ENCODE measurements around the gene LCT.
"Not testable (repeated sequence)": the region's sequence is repeated elsewhere in the genome, so short reads cannot be mapped to it uniquely, and the experiment has no call there.

LCT gene

GRCh38 chr2:135797497-135798274 is 39.3 kb downstream of the LCT start:
- peak; percentile 36 for DNase-seq (ENCODE audit: low read depth)

GRCh38 chr2:135796606-135797005 is 40.4 kb downstream of the LCT start:
- DNase-seq (ENCODE audit: low read depth), result no peak

- not testable (repeated sequence) for DNase-seq (ENCODE audit: low read depth)
Measured at GRCh38 chr2:135795641-135796040, 41.3 kb downstream of the LCT start.

DNA sequence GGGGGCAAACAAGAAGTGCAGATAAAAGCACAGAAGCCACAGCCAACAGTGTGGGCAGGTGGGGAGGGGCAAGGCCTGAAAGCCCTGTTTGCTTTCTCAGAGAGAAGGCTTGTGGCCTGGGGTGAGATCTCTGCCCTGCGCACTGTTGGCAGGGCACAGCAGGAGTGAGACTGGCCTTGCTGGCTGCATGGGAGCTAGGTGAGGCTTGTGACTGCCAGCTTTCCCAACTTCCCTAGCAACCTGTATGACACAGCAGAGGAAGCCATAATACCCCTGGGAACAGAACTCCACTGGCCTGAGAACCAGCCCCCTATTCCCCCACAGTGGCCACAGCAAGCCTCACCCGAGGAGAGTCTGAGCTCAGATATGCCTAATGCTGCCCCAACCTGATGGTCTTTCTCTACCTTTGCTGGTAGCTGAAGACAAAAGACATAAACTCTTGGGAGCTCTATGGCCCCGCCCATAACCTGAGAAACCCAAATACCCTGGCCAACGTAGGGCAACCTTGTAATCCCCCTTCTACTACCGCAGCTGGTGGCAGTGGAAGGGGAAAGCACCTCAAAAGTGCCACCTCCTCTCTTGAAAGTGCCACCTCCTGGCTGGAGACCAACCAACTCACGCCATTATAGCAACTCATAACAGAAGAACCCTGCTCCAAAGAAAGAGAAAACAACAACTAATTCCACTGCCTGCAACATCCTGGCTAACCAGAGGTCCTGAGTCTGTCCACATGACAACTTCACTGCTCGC is 44.4 kb downstream of the LCT start:
- no peak for DNase-seq (ENCODE audit: low read depth)

DNA sequence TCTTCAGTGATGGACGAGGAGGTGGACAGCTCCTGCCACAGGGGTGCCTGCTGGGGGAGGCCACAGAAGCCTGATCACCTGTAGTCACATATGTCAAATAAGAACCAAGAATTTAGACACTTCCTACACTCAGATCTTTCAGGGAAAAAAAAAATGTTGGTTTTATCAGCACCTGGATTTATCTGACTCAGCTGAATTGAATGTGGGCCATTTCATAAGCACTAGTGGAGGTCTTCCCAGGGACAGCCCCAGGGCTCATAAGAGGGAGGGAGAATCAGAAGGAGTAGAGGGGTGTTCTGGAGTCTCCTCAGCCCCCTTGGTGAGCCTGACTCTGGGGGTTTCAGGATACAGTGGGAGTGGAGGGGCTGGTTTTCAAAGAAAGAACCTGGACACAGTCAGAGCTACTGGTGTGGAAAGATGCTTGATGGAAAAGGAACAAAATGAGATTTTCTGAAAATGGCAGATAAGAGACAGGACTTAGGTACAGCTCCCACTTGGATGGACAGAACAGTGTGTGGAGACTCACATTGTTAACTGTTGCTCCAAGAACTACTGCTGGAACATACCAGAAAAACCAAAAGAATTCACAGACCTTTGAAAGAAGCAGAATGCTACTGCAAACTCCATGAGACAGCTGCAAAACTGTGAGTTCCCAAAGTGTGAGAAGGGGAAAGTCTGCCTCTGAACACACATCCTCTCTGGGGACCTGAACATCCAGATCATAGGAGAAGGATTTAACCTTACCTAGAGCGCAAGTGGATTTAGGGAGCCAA is 45.4 kb downstream of the LCT start:
- DNase-seq (ENCODE audit: low read depth), result no peak

DNA sequence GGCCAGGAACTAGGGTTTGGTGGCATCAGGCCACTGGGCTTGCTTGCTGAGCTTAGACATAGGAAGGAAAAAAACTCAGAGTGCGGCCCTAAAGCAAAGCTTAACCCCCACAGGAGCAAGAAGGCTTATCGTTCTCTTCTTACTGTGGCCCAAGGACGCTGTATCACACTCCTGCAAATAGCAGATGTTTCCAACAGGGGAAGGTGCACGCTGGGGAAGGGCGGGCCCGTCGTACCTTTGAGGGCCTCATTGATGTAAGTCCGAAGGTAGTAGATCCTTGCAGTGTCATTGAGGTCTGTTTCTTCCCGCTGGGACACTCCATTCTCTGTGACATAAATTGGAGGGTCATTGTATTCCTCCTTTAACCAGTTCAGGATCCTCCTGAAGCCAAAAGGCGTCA is 46.6 kb downstream of the LCT start:
- no peak for DNase-seq (ENCODE audit: low read depth)

DNA sequence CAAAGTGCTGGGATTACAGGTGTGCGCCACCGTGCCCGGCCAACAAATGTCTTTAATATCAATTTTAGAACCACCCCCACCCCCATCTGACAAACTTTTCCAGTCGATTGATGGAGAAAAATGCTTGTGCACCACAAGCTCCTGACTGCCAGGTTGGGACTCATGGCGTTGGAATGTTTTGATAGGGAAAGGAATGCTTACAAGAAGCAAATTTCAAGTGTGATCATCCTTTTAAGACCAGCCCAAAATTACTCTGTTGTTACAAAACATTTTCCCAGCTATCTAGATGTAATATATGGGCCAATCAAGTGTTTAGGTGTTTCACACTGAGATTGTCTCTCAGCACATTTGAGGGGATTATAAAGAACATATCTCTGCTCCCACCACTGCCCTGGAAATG is 50.2 kb downstream of the LCT start:
- DNase-seq (ENCODE audit: low read depth), result no peak

GRCh38 chr2:135785032-135785431 is 52.0 kb downstream of the LCT start:
- DNase-seq (ENCODE audit: low read depth), result no peak

GRCh38 chr2:135783439-135783838 is 53.5 kb downstream of the LCT start:
- DNase-seq (ENCODE audit: low read depth), result no peak

GRCh38 chr2:135782231-135782630 is 54.8 kb downstream of the LCT start:
- DNase-seq (ENCODE audit: low read depth), result no peak

GRCh38 chr2:135776367-135776766 is 60.6 kb downstream of the LCT start:
- DNase-seq (ENCODE audit: low read depth), result no peak

GRCh38 chr2:135775420-135775819 is 61.6 kb downstream of the LCT start:
- DNase-seq (ENCODE audit: low read depth), result no peak

- no peak for DNase-seq (ENCODE audit: low read depth)
Measured at GRCh38 chr2:135773917-135774316, 63.1 kb downstream of the LCT start.

DNA sequence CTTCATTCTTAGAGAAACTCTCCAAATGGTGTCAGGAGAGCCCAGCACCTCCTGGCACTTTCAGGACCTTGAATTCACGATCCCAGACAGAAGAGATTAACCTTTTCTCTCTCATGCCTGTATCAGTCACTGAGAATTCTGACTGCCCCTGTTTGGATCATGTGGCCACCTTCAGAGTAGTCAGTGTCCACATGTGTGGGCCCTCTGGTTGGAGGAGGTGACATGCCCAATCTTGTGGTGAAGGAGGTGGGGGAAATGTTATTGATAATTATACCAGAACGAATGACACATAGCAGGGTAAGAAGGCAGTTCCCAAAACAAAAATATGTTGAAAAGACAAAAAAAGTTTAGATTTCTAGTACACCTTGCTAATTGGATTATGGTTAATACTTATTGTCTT is 63.7 kb downstream of the LCT start:
- DNase-seq (ENCODE audit: low read depth), result no peak

GRCh38 chr2:135768863-135769262 is 68.1 kb downstream of the LCT start:
- no peak for DNase-seq (ENCODE audit: low read depth)

- no peak for DNase-seq (ENCODE audit: low read depth)
Measured at GRCh38 chr2:135762530-135762929, 74.5 kb downstream of the LCT start.

DNA sequence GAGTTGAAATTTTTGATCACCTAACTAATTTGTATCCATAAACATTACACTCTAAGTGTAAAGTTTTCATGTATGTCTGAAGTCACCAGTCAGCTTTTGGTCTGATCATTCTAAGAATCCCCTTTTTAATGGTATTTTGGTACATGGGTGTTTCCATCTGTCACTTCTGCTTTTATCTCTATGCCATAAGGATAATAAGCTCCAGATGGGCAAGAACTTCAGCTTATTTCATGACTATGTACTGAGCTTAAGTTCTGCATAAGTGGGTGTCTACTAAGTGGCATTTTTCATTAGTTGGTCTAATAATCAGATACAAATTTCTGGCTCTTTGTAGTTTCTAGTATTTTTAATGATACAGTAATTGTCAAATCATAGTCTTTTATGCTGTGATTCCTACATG is 75.0 kb downstream of the LCT start:
- no peak for DNase-seq (ENCODE audit: low read depth)

DNA sequence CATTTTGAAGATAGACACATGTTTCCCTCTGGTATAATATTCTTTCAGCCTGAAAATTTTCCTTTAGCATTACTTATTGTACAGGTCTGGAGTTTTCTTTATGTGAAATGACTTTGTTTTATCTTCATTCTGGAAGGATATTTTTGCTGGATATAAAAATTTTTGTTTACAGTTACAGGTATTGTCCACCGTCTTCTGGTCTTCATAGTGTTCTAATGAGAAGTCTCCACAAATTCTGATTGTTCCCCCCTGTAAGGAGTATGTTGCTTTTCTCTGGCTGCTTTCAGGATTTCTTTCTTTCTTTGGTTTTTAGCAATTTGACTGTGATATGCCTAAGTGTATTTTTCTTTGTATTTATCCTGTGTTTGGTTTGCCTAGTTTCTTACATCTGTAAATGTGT is 80.3 kb downstream of the LCT start:
- DNase-seq (ENCODE audit: low read depth), result no peak

- no peak for DNase-seq (ENCODE audit: low read depth)
Measured at GRCh38 chr2:135755573-135755972, 81.4 kb downstream of the LCT start.

DNA sequence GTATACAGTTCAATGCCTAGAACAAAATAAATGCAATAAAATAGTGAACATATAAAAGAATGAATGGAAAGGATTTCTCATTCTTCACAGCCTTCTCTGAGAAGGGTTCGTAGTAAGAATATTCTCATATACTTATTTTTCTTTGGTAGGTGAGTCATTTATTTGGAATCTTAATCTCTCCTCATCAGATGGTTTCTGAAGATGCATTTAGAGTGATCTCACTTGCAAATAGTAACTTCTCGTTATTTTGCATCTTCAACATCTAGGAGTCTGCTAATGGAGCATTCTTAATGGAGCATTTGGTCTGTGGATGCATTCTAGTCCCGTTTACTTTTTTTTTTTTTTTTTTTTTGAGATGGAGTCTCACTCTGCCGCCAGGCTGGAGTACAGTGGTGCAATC is 91.4 kb downstream of the LCT start:
- no peak for DNase-seq (ENCODE audit: low read depth)

DNA sequence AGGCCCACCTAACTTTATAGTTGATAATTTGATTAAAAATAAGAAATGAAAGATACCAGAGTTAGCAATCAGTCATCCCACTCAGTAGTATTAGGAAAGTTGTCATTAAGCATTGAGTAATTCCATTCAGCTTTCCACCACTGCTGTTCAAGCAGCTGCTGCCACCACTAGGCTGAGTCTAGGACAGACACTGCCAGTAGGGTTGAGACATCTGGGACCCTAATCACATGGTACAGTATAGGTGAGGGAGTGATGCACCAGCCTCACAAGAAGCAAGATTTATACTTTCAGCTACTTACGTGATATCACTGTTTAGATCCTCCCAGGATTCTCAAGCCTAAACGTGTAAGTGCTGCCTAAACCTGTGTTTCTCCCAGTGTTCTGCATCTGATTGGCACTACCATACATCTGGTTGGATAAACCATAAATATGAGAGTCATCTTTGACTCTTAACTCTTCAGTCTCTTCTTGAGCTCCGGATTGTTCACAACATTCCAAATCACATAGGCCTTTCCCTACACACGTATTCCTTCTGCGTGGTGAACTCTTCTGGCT is 92.1 kb downstream of the LCT start:
- no peak for DNase-seq (ENCODE audit: low read depth)

DNA sequence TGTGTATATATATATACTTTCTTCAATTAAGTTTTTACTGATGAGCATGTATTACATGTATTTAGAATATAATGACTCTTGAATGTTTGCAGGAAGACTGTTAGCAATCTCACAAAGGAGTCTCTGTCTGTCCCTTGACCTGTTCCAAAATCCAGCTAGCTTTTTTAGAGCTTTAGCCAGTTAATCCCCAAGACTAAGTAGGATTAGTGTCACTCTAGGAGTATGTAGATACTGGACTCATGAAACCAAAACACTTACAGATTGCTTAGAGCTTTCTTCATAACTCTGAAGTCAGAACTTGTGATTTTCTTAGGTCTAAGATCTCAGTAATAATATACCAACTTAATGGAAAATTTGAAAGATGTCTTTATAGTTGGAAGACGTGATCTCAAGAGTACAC is 93.1 kb downstream of the LCT start:
- no peak for DNase-seq (ENCODE audit: low read depth)

DNA sequence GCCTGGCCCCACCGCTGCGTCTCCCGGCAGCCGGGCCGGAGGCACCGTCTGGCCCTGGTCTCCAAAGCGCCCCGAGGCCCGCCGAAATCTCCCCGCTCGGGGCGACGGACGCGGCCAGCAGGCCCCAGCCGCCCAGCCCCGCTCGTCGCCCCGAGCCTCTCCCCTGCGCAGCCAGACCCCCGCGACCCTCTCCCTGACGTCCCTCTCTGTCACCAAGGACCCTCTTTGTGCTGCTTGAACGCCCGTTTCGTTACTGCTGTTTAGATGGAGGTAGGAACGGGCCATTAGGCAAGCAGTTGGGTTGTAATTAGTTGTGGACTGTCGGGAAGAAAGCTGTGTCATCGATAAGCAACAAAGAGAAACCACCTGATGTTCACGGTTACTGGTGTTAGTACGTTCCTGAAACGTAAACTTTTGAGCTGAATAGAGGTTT is 94.6 kb downstream of the LCT start:
- no peak for DNase-seq (ENCODE audit: low read depth)

Measured in T-helper 22 cell (primary cell).